Measurements from ENCODE around the gene NFKBIZ.

- no peak for TF ChIP-seq SUZ12 (IDR thresholded peaks at IDR 0.05; ENCODE audit: extremely low read depth, insufficient read depth, insufficient read length)
- TF ChIP-seq YY1 (IDR thresholded peaks at IDR 0.05; ENCODE audit: insufficient read depth, insufficient read length), result no peak
- TF ChIP-seq ZNF274 (IDR thresholded peaks at IDR 0.05; ENCODE audit: low read depth, low read length), result no peak
Measured at GRCh38 chr3:101884776-101885175, 35.5 kb downstream of the NFKBIZ start.

All from NT2/D1 (cell line).